Fibroblast of lung (primary cell): Measurements from ENCODE around the gene SLC9A8. TPM values are rescaled to one million over a fixed set of nuclear protein-coding genes. Genes with fewer than 3 reads are reported as not detected.
"Not testable (repeated sequence)": the region's sequence is repeated elsewhere in the genome, so short reads cannot be mapped to it uniquely, and the experiment has no call there.

Source experiments
- DNase-seq, 2 donors: peaks; one replicate each; pipeline versions ENCODE4 v3.0.0 to v3.0.0-alpha.2; 2010; ENCODE audit warnings: low read depth in 2 of 2
- H2AFZ ChIP-seq: 2 replicates; pipeline ENCODE4 v1.5.1; 2012; ENCODE audit warnings: low read length, control low read depth, inconsistent platforms
- H3K27ac ChIP-seq: 2 replicates; pipeline ENCODE4 v1.5.1; 2011; ENCODE audit warnings: low read length, control low read depth; ENCODE audit not compliant: insufficient read depth
- H3K27me3 ChIP-seq: 2 replicates; pipeline ENCODE4 v1.5.1; 2011; ENCODE audit warnings: mild to moderate bottlenecking, low read length; ENCODE audit not compliant: control insufficient read depth, insufficient read depth
- H3K36me3 ChIP-seq: 2 replicates; pipeline ENCODE4 v1.5.1; 2011; ENCODE audit warnings: low read length; ENCODE audit not compliant: control insufficient read depth, insufficient read depth
- H3K4me1 ChIP-seq: 2 replicates; pipeline ENCODE4 v1.5.1; 2011; ENCODE audit warnings: low read length; ENCODE audit not compliant: control insufficient read depth, insufficient read depth; ENCODE audit errors: extremely low read depth
- H3K4me2 ChIP-seq: 2 replicates; pipeline ENCODE4 v1.5.1; 2011; ENCODE audit warnings: low read length, control low read depth; ENCODE audit not compliant: insufficient read depth; ENCODE audit errors: extremely low read depth
- H3K4me3 ChIP-seq, 4 experiments: fragments of 200-600 bp in 1 of 4; sonication (generic) in 1 of 4; replicated peaks in 1 of 4; 2 replicates each; pipeline ENCODE4 v1.5.1; 2011 to 2016; ENCODE audit warnings: low read length in 4 of 4, low read depth in 3 of 4, mild to moderate bottlenecking in 3 of 4, control low read depth in 2 of 4, inconsistent platforms in 1 of 4, mixed read lengths in 1 of 4; ENCODE audit not compliant: insufficient read depth in 1 of 4; ENCODE audit errors: control extremely low read depth in 1 of 4
- H3K79me2 ChIP-seq: 2 replicates; pipeline ENCODE4 v1.5.1; 2012; ENCODE audit warnings: mild to moderate bottlenecking, low read length, inconsistent platforms; ENCODE audit not compliant: control insufficient read depth, insufficient read depth
- H3K9ac ChIP-seq: 2 replicates; pipeline ENCODE4 v1.5.1; 2011; ENCODE audit warnings: mild to moderate bottlenecking, low read length, control low read depth; ENCODE audit not compliant: insufficient read depth
- H3K9me3 ChIP-seq: 2 replicates; pipeline ENCODE4 v1.5.1; 2012; ENCODE audit warnings: low read depth, low read length; ENCODE audit not compliant: control insufficient read depth, insufficient read depth
- H4K20me1 ChIP-seq: 2 replicates; pipeline ENCODE4 v1.5.1; 2011; ENCODE audit warnings: low read length; ENCODE audit not compliant: control insufficient read depth, insufficient read depth; ENCODE audit errors: extremely low read depth
- CTCF ChIP-seq, 2 donors: IDR thresholded peaks in 1 of 2; conservative IDR thresholded peaks in 1 of 2; 1 replicate in 1 of 2; 2 replicates in 1 of 2; pipeline ENCODE4 v1.5.1; 2011 to 2012; ENCODE audit warnings: low read length in 2 of 2, control low read depth in 1 of 2, inconsistent platforms in 1 of 2, low read depth in 1 of 2, mild to moderate bottlenecking in 1 of 2
- EZH2 ChIP-seq: IDR thresholded peaks from 2 replicates; pipeline ENCODE4 v1.5.1; 2012; ENCODE audit warnings: low read length, control low read depth, mild to moderate bottlenecking; ENCODE audit errors: missing control alignments
- polyA plus RNA-seq, 2 donors: library from polyadenylated mRNA; depleted of rRNA in 1 of 2; stranded (reverse) in 1 of 2; unstranded in 1 of 2; fragments of >200 nt; gene quantifications; 2 replicates each; pipeline ENCODE4 v1.2.1, GENCODE V29; 2011 to 2012; ENCODE audit warnings: missing spikeins in 1 of 2
- total RNA-seq: library from RNA; depleted of rRNA; stranded (reverse); fragments of >200 nt; gene quantifications from 2 replicates; pipeline ENCODE4 v1.2.1, GENCODE V29; 2014

Gene SLC9A8
- total and polyA plus RNA-seq, 2 donors (not counting 1 experiment from before 2014, with no cell fraction given): 2.4 to 15.5 TPM

DNA sequence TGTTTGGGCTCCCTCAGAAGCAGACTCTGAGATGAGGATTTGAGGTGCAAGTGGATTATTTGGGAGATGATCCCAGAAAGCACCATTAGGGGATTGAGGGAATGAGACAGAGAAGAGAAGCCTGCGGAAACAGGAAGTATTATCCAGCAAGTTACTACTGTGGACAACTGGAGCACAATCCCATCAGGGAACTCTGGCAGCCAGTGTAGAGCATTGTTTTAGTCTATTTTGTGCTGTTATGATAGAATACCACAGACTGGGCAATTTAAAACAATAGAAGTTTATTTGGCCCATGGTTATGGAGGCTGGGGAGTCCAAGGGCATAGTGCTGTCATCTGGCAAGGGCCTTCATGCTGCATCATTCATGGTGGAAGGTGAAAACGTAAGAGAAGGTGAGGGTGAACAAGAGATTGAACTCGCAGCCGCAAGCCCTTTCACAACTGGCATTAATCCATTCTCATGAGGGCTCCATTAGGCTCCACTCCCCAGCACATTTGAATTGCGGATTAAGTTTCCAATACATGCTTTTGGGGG lies 43.5 kb upstream of the SLC9A8 start:
- TF ChIP-seq EZH2 (no peak), CTCF (conservative IDR thresholded peaks at IDR 0.05 in 1 of 2, IDR thresholded peaks at IDR 0.05 in 1 of 2; ENCODE audit: low read depth in 1 of 2, low read length in 2 of 2) (no peak)
- Histone ChIP-seq H2AFZ (no peak overlapping the region), H3K27me3 (no peaks in the 10 kb centered on the region), H4K20me1 (no peaks in the 10 kb centered on the region), H3K9me3 (no peaks in the 10 kb centered on the region), H3K36me3 (no peaks in the 10 kb centered on the region), H3K27ac (no peak overlapping the region), H3K4me3 (no peak overlapping the region), H3K9ac (no peak overlapping the region), H3K4me2 (no peak overlapping the region), H3K79me2 (no peaks in the 10 kb centered on the region), H3K4me1 (peaks cover 9% of the 10 kb centered on the region)
- DNase-seq: no peak

DNA sequence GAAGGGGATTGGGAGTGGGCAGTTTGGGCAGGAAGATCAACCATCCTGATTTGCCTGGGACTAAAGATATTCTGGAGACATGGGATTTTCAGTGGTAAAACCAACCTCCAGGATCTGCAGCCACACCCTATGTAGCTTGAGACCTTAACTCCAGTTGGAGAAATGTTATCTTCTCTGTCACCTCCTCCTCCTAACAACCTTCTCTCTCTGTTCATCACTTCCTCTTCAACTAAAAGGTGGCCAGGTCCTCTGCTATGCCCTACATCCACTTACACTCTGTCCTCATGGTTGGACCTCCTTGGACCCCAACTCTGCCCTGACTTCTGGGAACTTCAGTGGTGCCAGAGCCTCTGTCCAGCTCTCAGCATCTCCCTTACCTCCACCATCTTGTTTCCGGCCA lies 42.0 kb upstream of the SLC9A8 start:
- H3K79me2 ChIP-seq: no peaks in the 10 kb centered on the region
- H2AFZ ChIP-seq: no peak overlapping the region
- no peak overlapping the region for H3K27ac ChIP-seq
- H3K36me3 ChIP-seq: no peaks in the 10 kb centered on the region
- H3K9me3 ChIP-seq: no peaks in the 10 kb centered on the region
- H4K20me1 ChIP-seq: no peaks in the 10 kb centered on the region
- H3K4me3 ChIP-seq: no peak overlapping the region
- H3K27me3 ChIP-seq: no peaks in the 10 kb centered on the region
- no peak overlapping the region for H3K9ac ChIP-seq
- H3K4me1 ChIP-seq: peaks cover 14% of the 10 kb centered on the region
- TF ChIP-seq CTCF (conservative IDR thresholded peaks at IDR 0.05 in 1 of 2, IDR thresholded peaks at IDR 0.05 in 1 of 2; ENCODE audit: low read depth in 1 of 2, low read length in 2 of 2): no peak
- TF ChIP-seq EZH2: no peak
- no peak overlapping the region for H3K4me2 ChIP-seq
- DNase-seq: no peak

DNA sequence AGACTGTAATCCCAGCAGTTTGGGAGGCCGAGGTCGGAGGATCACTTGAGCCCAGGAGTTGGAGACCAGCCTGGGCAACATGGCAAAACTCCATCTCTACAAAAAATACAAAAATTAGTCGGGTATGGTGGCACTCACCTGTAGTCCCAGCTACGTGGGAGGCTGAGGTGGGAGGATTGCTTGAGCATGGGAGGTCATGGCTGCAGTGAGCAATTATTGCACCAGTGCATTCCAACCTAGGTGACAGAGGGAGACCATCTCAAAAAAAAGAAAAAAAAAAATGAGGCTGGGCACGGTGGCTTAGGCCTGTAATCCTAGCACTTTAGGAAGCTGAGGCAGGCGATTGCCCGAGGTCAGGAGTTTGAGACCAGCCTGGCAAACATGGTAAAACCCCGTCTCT lies 38.4 kb upstream of the SLC9A8 start:
- H3K79me2 ChIP-seq, H4K20me1 ChIP-seq, H3K27me3 ChIP-seq, H3K27ac ChIP-seq, H3K9me3 ChIP-seq, H2AFZ ChIP-seq, H3K4me3 ChIP-seq, H3K36me3 ChIP-seq, DNase-seq, H3K4me2 ChIP-seq, H3K9ac ChIP-seq: not testable (repeated sequence)
- peaks cover 13% of the 10 kb centered on the region for H3K4me1 ChIP-seq
